Measurements from ENCODE around the gene KCNK4.

The KCNK4 gene

GRCh38 chr11:64253043-64253442 lies 38.1 kb upstream of the KCNK4 start:
- in situ Hi-C loops (cut with MboI; ENCODE audit: low sequenced_read_pairs) = no loop called here

DNA sequence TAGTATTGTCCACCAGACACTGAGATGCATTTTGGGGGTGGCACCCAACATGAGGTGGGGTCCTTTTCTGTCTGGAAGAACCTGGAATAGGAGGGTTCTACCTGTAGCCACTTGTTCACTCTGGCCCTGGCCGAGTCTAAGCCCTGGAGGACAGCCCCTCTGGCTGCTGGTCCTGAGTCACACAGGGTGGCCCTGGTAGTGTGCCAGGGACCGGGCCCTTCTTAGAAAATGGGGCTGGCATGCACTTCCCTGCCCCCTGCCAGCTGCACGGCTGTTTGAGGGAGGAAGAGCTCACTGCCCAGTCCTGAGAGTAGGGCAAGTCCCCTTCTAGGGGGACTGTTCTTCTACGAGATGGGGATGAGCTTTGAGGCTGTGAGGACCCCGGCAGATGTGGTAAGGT lies 37.6 kb upstream of the KCNK4 start:
- in situ Hi-C loops (cut with MboI; ENCODE audit: low sequenced_read_pairs) = no loop called here

DNA sequence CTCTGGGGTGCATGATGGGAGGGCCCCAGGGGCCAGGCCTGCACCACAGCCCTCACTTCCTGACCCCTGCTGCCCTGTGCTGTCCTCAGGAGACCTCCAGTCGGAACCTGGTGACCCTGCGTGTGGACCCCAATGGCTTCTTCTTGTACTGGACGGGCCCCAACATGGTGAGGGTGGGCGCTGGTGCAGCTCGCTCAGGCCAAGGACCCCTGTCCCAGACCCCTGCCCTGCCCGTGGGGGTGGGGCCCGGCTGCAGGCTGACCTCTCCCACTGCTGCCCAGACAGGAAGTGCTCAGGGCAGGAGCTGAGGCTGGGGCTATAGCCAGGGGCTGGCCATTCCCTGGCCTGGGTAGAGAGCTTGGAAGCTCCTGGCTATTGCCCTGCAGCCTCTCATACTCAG lies 36.8 kb upstream of the KCNK4 start:
- in situ Hi-C loops (cut with MboI; ENCODE audit: low sequenced_read_pairs) = no loop called here

GRCh38 chr11:64255135-64256128 lies 35.7 kb upstream of the KCNK4 start:
- in situ Hi-C loops (cut with MboI; ENCODE audit: low sequenced_read_pairs) = no loop called here

GRCh38 chr11:64256300-64256699 lies 34.8 kb upstream of the KCNK4 start:
- in situ Hi-C loops (cut with MboI; ENCODE audit: low sequenced_read_pairs) = no loop called here

GRCh38 chr11:64258356-64258755 lies 32.7 kb upstream of the KCNK4 start:
- in situ Hi-C loops (cut with MboI; ENCODE audit: low sequenced_read_pairs) = no loop called here

DNA sequence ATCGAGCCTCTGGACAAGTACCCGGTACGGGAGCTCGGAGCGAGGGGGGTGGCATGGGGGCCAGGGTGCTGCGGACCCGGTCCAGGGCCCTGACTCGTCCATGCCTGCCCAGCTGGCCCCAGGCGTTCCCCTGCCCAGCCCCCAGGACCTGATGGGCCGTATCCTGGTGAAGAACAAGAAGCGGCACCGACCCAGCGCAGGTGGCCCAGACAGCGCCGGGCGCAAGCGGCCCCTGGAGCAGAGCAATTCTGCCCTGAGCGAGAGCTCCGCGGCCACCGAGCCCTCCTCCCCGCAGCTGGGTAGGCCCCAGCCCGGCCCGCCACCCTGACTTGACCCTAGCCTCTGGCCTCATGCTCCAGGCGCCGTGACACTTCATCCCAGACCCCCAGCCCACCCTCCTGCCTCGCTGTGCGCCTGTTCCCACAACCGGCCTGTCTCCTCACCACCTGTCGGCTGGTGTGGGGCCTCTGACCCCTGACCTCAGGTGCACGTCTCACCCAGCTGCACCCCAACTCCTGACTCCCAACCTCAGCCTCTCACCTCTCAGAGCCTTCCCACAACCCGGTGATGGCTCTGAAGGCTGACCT lies 32.1 kb upstream of the KCNK4 start:
- in situ Hi-C loops (cut with MboI; ENCODE audit: low sequenced_read_pairs) = no loop called here

- in situ Hi-C loops (cut with MboI; ENCODE audit: low sequenced_read_pairs) = no loop called here
Observed at GRCh38 chr11:64259533-64260067, 31.5 kb upstream of the KCNK4 start.

- in situ Hi-C loops (cut with MboI; ENCODE audit: low sequenced_read_pairs) = no loop called here
Observed at GRCh38 chr11:64260147-64260708, 30.9 kb upstream of the KCNK4 start.

DNA sequence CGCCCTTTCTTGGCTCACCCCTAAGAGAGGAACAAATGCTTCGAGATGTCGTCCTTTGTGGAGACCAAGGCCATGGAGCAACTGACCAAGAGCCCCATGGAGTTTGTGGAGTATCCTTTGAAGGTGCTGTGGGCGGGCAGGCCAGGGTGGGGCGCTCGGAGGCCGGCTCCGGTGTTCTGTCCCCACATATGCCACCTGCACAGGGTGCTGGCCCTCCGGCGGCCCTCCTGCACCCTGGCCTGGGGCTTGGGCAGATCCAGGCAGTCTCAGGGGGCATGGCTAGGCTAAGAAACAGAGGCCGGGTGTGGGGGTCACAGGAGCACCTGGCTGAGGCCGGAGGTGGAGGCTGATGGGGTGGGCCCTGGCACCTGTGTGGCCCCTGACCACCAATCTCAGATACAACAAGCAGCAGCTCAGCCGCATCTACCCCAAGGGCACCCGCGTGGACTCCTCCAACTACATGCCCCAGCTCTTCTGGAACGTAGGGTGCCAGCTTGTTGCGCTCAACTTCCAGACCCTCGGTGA lies 29.5 kb upstream of the KCNK4 start:
- in situ Hi-C loops (cut with MboI; ENCODE audit: low sequenced_read_pairs) = no loop called here

- in situ Hi-C loops (cut with MboI; ENCODE audit: low sequenced_read_pairs) = no loop called here
Observed at GRCh38 chr11:64262271-64263002, 28.7 kb upstream of the KCNK4 start.

DNA sequence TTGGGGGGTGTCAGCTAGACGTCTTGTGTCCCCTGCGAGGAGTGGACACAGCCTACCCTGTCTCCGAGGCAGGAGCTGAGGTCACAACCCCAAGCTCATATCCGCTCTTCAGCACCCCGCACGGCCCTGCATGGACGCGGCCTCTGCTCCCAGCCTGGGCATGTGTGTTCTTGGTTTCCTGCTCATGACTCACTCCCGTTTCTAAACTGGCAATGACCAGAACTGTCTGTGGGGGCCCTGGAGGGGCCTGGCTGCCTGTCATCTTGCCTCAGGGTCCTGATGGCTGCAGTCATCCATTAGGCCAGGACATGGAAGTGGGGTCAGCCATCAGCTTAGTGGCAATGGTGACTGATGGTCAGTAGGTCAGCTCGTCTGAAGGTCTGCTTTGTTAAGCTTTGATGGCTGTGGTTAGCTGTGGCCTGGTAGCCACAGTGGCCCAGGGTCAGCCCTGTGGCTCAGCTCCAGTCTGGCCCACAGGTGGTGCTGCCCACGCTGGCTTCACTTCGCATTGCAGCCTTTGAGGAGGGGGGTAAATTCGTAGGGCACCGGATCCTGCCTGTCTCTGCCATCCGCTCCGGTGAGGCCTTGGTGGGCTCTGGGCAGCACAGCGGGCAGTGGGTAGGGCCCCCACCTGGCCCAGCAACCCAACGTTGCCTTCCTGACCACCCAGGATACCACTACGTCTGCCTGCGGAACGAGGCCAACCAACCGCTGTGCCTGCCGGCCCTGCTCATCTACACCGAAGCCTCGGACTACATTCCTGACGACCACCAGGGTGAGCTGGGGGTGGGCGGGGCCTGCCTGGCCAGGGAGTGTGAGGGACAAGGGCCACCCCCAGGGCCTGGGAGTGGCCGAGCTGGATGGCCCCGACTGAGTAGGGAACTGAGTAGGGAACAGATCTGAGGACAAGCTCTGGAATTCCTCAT lies 27.8 kb upstream of the KCNK4 start:
- in situ Hi-C loops (cut with MboI; ENCODE audit: low sequenced_read_pairs) = no loop called here

GRCh38 chr11:64263947-64264317 lies 27.2 kb upstream of the KCNK4 start:
- in situ Hi-C loops (cut with MboI; ENCODE audit: low sequenced_read_pairs) = no loop called here

DNA sequence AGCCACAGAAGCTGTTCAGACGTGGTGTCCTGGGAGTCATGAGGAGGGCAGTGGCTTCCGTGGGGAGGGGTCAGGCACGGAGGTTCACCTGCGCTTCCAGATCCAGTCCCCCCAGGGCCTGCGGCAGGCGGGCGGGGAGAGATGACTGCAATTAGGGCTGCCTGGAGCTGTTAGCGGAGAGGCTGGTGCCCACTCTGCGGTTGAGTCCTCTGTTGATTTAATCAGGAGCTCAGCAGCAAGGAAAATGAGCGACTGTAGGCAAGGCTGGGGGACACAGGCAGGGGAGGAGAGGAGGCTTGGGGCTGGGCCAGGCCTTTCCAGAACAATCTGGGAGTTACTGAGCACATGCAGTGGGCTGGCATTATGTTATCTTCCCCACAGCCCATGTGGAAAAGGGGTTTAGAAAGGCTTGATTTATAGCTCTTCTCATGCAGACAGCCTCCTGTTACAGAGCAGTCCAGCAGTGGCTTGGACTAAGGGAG lies 26.7 kb upstream of the KCNK4 start:
- in situ Hi-C loops (cut with MboI; ENCODE audit: low sequenced_read_pairs) = no loop called here

GRCh38 chr11:64265176-64266160 lies 25.6 kb upstream of the KCNK4 start:
- in situ Hi-C loops (cut with MboI; ENCODE audit: low sequenced_read_pairs) = no loop called here

DNA sequence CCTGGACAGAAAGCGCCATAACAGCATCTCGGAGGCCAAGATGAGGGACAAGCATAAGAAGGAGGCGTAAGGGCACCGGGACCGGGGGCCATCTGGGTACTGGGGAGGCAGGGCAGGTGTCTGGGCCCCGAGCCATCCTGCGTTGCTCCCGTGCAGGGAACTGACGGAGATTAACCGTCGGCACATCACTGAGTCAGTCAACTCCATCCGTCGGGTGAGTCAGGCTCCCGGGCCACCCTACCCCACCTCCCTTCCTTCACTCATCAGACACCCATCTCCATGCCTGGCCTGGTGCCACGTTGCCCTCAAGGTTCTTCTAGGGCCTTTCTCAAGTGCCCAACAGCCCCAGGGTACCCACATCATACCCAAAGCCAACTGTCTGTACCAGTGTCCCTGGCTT lies 24.8 kb upstream of the KCNK4 start:
- in situ Hi-C loops (cut with MboI; ENCODE audit: low sequenced_read_pairs) = no loop called here

- in situ Hi-C loops (cut with MboI; ENCODE audit: low sequenced_read_pairs) = no loop called here
Observed at GRCh38 chr11:64267207-64267945, 23.7 kb upstream of the KCNK4 start.
